Transverse colon (tissue), 4 donors: ENCODE data around the gene BUD13.

Experiments
- CTCF ChIP-seq, 5 experiments: fragments of 200-600 bp in 3 of 5; fragments of 450-650 bp in 2 of 5; sonication (generic) in 3 of 5; IDR thresholded peaks; 1 replicate in 2 of 5; 2 replicates in 3 of 5; pipeline ENCODE4 v1.5.1; 2016 to 2017; ENCODE audit warnings: antibody characterized with exemption in 5 of 5, inconsistent platforms in 3 of 5, mild to moderate bottlenecking in 2 of 5, moderate library complexity in 1 of 5
- POLR2A ChIP-seq: fragments of 450-650 bp; IDR thresholded peaks from one replicate; pipeline ENCODE4 v1.6.1; 2016; ENCODE audit warnings: antibody characterized with exemption, mild to moderate bottlenecking, moderate library complexity
- POLR2AphosphoS5 ChIP-seq, 3 donors: sonication (generic); formaldehyde crosslinking; IDR thresholded peaks; one replicate each; pipeline ENCODE4 v1.6.1; 2016; ENCODE audit warnings: antibody characterized with exemption in 3 of 3

GRCh38 chr11:116725434-116726221 is 47.2 kb downstream of the BUD13 start:
- no peak for TF ChIP-seq POLR2A
- no peak for TF ChIP-seq POLR2AphosphoS5 (IDR thresholded peaks at IDR 0.05)
- no peak for TF ChIP-seq CTCF (IDR thresholded peaks at IDR 0.05)
